NCI-H2196 (cell line): ENCODE data around the gene CTNNB1.

ENCODE experiments used
- DNase-seq: peaks from one replicate; lab custom pipeline; 2025; ENCODE audit not compliant: unreplicated experiment; lab: John Stamatoyannopoulos, UW

The CTNNB1 gene

DNA sequence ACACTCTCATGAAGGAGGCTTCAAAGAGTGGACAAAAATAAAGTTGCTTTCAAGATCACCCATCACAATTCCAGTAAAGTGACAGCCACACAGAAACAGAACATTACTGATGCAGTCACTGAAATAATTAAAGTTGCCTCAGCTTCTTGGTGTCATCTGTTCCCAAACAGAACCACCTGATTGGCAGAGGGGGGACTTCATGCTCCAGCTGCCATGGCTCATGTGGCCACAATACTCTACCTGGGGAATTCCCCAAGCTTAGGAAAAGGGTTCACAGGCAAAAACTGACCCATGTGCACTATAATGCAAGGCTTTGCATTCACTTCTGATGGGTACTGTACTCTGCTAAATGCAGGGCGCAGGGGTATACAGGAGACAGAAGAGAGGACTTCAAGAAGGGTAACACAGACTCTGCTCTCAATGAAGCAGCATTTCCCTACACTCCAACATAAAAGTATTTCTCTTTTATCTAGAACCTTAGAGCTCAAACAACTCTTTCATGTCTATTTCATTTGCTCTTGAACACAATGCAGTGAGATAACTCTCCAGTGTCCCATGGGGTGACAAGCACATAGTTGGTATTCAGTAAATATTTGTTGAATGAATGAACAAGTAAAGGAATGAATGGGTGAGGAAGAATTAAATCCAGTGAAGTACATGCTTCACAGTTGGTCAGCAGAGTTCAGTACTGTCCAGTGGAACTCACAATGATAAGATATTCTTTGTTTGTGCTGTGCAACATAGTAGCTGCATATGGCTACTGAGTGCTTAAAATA, 8.6 kb upstream of the CTNNB1 start:
- no peak for DNase-seq

DNA sequence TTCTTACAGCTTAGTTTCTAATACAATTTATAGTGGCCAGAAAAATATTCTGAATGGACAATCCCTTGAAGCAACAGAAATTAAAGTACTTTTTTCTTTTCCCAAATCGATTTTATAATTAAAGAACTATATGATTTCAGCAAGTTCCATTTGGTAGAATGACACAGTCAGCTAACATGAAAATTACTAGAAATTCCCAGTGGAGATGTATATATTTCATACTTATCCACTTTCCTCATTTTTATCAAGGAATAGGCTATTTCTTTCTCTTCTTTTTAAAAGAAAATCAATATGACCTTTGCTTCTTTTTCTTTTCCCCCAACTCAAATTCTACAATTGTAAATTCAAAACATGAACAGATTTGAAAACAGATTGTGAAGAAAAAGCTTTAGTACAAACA, 6.4 kb upstream of the CTNNB1 start:
- no peak for DNase-seq

DNA sequence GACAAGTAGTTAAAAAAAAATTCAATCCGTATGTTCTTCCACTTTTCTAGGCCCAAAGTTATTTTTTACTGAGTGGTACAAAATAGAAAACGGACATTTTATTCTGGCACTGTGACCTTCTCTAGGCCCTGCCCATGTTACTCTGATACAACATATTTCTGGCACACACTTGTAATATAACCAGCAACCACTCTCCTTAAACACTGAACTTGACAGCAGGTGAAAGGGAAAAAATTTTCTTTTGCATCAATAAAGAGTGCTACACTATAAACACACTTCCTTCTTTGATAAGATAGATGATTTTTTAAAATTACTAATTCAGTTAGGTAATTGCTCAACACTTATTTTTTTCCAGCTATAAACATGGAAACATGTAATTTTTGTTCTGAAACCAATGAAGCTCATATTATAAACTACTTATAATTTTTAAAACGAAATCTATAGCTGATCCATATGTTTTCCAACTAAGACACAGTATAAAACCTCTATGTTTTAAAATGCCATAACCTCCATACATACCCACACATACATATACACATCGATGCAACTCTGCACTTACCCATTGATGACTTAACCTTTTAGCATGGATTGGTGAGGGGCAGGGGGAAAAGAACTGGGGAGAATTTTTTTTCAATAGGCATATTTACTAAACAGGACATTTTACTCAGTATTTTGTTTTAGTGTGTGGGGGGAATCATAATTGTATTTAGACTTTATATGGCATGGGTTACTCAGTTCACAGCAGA, 5.3 kb upstream of the CTNNB1 start:
- no peak for DNase-seq

DNA sequence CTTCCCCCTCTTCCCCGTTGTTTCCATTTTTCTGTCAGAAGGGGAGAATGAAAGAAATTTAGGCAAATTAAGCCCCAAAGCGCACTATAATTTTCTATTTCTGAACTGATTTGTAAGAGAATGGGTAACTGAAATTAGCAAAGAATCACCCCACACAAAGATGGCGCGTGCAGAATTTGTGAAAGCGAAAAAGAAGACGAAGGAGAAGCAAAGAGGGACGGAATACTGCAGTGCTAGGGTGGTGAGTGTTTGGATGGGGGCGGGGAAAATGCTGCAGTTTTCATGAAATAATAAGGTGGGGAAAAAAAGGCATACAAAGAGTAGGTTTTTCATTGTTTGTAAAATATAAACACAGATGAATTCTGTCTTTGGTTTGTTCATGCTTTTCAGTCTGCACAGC, 4.6 kb upstream of the CTNNB1 start:
- no peak for DNase-seq

DNA sequence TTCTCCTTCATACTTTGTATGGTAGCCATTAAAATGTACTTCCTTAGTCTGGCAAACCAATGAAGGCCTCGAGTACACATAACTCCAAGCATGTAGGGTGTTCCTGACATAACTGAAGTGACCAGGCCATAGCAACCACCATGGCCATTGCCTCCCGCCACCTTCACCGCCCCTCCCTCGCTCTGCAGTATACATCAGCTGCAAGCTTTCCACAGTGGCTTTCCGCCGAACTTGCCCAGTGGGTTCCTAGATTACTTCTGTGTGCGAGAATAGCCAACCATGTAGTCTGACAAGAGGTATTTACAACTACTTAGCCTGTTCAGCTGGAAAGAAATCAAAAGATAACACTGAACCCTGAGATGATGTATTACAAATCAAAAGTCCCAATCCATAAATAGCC, 3.4 kb upstream of the CTNNB1 start:
- no peak for DNase-seq

DNA sequence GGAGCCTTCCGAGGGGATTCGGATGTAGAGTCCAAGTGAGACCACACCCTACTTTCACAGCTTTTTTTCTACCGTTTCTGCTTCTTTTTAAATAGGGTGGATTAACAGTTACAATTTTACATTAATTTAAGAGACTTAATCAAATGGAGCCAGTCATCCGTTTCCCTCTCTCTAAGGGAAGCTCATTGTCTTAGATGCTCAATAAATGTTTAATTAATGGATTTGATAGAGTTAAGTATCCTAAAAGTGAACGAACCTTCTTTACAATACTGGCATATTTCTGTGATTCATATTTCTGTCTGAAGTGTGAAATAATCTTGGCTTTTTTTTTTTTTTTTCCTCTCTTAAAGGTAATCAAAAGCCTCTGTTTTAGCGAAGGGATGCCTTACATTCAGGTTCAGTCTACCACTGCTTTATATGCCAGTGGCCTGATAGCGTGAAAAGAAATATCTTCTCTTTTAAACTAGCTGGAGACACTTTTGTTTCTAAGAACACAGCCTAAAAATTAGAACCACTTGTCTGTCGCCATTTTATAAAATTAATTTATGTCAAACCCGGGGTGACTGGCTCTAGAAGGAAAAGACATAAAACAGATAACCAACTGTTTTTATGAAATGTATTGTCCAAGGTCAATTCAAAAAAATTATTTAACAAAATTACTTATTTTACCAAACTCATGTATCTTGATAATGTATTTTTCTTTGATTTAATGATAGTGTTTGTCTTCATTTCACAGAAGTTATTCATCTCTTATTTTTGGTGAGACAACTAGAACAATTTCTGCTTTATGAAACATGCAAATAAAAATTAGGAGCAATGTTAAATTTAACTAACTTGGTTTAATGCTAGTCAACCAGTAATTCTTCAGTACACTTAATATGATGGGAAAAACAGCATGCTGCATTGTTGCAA, 2.5 kb upstream of the CTNNB1 start:
- no peak for DNase-seq

DNA sequence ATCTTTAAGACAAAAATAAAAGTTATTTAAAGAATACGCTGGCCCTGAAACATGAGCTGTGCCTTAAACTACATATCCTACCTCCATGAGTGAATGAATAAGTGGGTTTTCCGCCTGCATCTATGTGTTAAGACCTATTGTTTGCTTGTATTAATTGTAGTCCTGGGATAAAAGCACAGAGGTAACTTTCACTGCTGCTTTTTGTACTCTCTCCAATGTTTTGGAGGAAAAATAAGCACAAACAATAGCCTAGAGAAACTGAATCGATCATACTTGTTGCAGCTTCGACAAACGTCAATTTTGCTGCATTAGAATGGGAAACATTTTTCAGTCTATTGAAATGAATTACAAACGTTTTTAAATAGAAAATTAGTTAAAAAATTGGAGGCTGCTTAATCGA, 1.3 kb upstream of the CTNNB1 start:
- DNase-seq: no peak

DNA sequence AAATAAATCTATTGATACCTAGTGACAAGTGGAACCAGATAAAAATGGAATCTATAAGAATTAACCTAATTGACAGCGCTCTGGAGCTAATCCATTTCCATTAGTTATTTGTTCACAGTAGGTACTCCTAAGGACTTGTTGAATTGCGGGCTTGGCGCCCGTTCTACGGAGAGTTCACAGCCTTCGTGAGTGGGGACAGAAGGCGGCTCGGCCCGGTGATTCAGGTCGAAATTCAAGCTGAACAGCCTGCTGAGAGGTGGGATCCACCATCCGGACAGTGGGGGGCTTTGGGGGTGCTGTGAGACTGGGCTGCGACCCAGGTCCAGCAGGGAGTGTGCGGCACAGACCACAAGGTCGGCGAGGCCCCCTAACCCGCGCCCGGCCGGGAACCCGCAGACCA, 779 bp upstream of the CTNNB1 start:
- DNase-seq: no peak

DNA sequence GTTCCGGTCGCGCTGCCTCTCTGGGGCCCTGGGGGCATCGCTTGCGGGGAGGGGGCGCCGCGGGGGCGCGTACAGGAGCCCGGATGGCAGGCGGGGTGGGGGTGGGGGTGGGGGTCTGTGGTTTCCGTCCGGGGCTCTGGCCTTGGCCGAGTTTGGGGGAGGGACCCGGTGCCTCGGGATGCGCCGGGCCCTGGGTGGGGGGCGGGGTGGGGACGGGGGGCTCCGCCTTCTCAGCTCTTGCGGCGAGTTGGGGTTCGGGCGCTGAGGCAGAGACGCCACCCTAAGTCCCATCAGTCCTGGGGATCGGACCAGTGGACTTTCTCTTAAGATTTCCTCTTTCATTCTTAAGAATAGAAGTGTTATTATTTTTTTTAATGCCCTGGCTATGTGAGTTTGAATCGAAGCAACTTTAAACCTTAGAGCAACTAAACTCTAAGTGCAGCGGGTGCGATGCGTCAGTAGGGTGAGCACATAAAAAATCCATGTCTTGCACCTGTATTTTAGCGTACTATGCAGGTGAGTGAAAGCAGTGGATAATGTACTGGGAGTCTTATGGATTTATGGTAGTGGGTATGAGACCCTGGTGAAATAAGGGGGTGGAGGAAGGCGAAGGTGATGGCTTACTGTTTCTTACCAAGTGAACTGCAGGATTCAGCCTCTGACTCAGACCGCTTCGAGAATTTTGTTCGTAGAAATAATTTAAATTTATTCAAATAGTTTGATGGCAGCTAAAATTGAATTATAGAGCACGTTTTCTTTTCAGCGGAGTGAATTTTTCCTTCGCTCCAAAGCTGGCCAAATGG, 762 bp downstream of the CTNNB1 start:
- no peak for DNase-seq

DNA sequence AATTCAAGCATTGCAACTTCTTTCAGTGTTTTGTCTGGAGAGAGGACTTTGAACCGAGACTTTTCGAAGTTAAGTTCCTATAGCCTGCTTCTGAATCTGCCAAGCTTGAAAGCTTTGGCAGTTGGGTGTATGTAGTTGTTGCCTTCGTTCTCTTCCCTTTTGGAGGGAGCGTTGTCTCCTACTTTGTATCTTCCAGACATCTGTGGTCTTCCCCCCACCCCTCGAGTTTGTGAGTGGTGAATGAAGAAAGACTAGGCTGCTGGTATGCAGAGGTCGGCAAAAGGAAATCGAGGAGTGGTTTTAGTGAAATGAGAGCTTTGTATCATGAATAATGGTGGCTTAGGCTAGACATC, 1.3 kb downstream of the CTNNB1 start:
- DNase-seq: no peak

DNA sequence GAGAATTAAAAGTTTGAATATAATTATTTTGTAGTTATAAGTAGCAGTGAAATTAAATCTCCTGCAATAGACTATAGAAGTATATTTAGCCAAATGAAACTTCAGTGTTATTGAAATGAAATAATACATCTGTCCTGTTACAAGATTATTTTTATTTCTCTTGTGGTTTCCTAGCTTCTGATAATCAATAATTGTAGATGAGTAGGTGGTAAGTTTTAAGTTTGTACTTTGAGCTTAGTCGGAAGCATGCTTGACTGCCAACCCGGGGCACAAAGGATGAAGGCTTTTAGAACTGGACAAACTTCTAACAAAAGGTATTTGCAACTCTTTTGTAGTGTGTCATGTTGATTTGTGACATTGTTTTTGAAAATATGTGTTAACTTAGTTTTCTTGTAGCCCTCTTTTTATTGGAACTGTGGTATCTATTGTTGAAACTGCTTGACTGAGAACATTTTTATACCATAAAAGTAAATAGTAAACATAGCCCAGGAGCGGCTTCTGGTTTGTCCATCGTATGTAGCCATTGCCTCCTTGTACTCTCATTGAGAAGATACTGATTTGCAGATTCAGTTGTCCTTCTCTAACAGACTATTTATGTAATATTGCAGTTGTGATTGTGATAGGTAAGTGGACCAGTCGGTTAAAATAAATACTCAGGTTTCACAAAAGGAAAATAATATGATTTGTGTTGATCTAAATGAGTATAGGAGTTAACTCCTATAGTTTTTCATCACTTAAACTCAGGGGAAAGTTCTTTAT, 2.9 kb downstream of the CTNNB1 start:
- DNase-seq: no peak

DNA sequence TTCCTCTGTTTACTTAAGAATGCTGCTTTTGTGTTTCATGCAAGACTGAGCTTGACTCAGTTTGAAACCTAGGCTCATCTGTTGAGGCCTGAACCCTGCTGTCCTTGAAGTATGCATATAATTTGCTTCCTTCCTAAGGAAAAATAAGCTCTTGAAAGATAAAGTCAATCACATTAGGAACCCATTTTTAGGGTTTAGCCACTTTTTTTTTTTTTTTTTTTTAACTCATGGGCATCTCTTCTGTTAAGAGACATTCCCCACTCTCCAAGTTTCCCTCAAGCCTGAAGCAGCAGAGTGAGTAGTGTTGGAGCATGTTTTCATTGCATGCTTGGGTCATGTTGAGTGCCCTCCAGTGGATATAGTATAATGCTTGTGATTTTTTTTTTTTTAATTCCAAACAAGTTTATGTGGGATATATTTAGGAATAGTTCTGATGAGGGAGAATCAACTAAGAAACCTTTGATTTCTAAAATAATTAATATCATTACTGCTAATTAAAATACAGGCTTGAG, 3.6 kb downstream of the CTNNB1 start:
- no peak for DNase-seq

DNA sequence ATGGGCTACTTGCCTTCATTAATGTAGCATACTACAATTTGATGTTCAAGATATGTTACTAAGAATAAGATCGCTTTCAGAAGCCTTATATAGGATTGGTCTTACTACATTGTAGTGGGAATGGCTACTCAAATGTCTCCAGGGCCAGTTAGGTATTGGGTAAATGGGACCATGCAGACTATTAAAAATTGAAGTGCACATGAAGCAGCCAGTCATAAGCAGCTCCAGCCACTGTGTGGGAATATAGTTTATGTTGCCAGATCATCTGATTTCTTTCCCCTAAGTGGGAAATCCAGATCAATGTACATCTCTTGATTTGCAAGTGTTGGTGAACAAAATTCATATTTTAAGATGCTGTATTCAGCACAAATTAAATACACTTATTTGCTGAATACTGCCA, 5.1 kb downstream of the CTNNB1 start:
- no peak for DNase-seq

DNA sequence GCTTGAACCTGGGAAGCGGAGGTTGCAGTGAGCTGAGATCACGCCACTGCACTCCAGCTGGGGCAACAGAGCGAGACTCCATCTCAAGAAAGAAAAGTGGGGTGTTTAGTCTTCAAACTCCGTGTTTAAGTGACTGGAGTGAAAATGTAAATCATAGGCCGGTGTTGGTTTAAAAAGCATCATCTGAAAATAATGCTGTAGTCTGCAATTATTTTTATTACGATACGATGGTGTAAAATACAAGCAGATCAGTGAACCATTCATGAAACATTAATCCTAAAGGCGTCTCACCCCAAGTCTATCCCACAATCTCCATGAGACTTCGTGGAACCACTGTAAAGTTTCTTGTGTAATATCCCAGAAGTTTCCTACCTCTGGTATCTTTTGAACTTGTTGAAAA, 6.3 kb downstream of the CTNNB1 start:
- no peak for DNase-seq

DNA sequence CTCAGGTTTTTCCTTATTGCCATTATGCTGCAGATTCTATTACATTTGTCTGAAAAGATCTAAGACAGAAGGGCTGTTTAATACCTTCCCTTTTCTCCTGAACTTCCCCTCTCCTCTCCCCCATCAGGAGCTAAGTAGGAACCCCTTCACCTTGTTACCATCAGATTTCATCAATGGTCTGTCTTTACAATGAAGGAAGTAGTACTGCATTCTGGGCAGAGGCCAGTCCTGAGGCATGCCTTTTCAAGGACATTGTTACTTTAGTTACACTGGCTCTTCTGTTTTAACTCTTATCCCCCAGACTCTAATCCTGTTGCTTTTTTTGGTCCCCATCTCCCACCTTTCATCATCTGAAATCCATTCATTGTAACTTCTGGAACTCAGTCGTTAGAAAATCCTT, 8.1 kb downstream of the CTNNB1 start:
- DNase-seq: no peak

DNA sequence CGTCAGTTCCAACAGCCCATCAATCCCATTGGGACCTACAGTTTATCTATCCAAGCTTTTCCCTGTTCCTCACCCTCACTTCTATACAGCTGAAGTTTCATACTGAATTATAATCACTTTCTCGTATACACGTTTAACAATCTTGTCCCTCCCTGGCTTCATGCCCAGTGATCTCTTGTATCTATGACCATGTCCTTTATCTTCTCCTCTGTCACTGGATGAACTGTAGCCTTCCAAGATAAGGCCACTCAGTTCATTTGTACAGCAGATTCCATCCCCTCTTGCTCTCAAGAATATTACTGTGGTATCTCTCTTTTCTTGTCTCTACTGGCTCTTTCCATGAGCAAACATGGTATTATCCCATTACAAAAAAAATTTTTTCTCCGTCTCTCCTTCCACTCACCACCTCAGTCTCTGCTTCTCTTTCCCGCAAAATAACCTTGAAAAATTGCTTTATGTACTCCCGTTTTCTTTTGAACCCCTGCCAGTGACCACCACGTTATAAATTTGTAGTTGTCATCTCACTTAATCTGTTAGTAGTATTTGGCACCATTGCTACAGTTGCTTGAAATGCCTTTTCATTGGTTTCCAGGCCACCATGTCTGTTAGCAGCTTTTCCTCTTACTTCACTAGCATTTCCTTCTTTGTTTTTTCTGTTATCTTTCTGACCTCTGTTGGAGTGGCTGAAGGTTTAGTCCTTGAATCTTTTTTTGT, 9.4 kb downstream of the CTNNB1 start:
- DNase-seq: no peak

DNA sequence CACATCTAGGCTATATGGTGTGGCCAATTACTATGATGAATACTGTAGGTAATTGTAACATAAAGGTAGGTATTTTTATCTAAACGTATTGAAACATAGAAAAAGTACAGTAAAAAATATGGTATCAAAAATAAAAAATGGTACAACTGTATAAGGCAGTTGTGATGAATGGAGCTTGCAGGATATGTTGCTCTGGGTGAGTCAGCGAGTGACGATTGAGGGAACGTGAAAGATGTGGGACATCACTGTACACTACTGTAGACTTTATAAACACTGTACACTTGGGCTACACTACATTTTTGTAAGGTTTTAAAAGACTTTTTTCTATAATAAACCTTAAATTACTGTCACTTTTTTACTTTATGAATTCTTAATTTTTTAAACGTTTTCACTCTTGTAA, 10.3 kb downstream of the CTNNB1 start:
- DNase-seq: no peak

DNA sequence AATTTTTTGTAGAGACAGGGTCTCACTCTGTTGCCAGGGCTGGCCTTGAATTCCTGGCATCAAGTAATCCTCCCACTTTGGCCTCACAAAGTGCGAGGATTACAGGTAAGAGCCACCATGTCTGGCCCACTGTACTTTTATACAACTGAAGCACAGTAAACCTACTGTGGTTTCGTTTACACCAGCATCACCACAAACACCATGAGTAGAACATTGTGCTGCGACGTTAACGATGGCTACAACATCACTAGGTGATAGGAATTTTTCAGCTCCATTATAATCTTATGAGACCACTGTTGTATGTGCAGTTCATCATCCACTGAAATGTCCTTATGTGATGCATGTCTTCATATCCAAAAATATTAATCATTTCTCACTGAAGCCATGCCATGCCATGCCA, 11.7 kb downstream of the CTNNB1 start:
- DNase-seq: no peak

DNA sequence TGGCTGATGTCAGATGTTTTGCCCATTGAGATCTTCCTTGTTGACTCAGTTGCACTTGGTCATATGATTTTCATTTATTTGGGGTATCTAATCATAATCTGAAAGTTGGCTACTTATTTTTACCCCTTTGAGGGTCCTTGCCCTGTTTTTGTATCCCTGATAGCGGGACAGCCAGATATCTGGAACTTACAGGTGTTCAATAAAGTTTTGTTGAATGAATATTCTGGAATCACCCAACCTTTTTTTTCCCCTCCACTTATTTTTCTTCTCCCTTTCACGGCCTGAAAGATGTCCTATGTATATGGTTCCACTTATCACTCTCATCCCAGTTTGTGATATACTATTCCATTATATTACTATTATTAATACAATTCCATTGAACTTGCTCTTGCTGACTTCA, 12.8 kb downstream of the CTNNB1 start:
- no peak for DNase-seq
